ENCODE results near the gene USP37.
A peak's percentile ranks its signal among the peaks of the same experiment; 100 is the strongest.

The USP37 gene

DNA sequence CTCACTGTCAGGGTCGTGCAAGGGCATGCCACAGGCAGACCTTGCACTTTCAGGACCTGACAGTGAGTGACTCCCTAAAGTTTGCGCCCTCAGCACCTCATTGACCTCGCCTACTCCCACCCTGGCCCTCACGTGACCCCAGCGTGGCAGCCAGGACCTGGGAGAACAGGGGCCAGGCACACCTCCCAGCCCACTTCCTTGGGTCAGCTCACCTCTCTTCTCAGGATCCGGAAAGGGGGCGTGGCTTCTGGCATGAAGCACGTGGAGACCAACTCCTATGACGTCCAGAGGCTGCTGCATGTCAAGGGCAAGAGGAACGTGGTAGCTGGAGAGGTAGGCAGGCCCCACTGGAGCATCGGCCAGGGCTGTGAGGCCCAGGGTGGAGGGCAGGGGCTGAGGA, 140.4 kb downstream of the USP37 start:
- DNase-seq, result no peak

DNA sequence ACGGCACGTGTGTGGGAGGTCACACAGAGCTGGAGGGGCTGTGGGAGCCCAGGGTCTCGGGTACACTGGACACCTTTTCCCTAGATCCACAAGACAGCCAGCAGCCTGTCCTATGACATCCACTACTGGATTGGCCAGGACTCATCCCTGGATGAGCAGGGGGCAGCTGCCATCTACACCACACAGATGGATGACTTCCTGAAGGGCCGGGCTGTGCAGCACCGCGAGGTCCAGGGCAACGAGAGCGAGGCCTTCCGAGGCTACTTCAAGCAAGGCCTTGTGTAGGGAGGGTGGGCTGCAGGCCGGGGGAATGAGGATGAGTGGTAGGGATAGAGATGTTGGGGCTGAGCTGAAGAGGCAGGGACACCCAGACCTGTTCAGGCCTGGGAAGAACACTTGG, 142.6 kb downstream of the USP37 start:
- DNase-seq, result no peak

DNA sequence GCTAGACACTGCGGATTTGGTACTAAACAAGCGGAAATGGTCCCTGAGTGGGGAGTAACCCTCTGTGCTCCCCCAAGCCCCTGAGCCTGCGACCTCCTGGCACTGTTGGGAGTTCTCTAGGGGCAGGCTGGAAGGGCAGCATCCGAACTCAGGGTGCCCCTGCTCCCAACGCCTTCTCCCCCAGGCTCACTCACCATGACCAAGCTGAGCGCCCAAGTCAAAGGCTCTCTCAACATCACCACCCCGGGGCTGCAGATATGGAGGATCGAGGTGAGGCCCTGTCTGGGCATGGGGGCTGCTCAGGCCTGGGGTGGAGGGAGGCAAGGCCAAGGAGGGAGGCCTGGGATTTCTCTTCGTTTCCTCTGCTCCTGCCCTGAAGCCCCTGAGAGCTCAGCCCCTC, 144.6 kb downstream of the USP37 start:
- no peak for DNase-seq

DNA sequence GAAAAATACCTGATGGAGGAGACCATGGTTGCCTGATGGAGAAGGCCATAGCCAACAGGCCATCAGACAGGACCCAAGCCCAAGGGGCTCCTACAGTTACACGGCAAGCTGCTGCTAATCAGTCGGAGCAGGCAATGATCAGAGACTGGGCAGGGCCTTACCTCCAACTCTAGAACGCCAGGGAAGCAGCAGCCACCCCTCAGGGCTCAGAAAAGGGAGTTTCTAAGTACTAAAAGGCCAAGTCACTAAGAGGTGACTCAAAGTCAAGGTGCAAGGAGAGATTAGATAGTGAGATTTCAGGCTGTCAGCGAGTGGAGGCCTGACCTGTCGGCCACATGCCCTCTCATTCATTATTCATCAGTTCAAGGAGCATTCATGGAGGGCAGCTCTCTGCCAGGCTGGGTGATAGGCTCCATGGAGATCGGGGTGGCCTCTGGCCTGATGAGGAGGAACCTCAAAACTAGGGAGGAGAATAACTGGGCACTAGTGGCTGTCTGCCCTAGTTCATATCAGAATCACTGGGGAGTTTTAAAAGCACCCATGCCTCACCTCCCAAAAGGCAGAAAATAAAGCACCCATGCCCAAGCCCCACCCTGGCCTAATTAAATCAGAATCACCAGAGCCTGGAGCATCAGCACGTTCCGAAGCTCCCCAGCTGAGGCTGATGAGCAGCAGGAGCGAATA, 145.6 kb downstream of the USP37 start:
- DNase-seq, result no peak

DNA sequence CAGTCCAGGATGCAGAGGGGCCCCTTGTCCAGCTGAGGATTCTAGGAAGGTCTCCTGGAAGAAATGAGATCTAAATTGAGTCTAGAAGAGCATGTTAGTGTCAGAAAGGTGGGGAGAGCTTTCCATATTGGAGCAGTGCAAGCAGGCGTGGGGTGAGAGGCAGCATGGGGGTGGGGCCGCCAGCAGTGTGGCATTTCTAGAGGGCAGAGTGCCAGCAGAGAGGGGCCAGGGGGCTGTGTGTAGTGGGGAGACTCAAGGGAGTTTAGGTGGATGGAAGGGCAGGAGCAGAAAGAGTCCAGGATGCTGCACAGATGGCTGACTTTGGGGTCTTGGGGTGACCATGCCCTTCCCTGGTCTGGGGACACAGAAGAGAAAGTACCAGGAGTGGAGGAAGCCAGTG, 147.1 kb downstream of the USP37 start:
- no peak for DNase-seq

DNA sequence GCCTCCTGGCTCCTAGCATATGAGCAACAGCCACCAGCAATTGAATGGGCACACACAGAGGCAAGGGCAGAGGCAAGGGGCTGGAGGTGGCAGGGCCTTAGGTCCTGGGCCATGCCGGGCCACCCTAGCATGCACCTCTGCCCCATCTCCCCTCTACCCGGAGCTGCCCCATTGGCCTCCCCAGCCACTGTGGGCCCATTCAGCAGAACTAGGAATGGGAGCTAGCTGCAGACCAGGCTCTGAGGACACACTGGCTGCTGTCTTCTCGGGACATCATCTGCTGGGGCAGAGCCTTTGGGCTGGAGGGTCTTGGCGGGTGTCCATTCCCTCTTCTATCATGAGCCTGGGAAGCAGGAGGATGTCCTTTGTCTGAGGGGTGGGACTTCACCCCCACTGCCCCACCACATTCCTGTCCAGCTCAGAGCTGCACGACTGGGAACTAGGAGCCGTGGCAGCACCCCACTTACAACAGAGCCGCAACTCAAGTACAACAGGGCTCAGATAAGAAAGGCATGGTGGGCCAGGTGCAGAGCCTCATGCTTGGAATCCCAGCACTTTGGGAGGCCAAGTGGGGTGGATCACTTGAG, 148.4 kb downstream of the USP37 start:
- DNase-seq, result no peak

DNA sequence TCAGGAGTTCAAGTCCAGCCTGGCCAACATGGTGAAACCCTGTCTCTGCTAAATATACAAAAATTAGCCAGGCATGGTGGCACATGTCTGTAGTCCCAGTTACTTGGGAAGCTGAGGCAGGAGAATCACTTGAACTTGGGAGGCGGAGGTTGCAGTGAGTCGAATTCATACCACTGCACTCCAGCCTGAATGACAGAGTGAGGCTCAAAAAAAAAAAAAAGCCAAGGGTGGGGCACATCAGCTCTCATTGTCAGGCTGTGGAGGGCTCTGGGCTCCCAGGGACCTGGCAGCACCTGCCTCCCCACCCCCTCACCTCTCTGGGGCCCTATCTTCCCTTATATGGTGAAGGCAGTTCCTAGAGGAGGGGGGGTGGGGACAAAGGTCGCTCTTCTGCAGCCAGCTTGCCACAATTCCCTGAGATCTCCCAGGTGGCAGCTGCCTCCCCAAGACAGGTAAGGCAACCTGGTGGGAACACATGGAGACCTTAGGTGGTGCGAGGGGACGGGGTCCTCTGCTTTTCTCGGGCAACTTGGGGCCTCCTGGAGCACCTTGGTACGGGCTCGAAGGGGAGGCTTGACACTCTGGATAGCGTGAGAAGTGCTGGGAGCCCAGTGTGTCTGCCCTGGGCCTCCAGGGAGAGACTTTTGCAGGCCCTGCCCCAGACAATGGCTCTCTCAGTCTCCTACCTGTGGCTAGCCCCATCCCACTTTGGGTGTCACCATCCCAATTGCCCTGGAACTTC, 149.3 kb downstream of the USP37 start, which contains the start of gene VIL1:
TSS of gene VIL1 (plus strand) at position 407 of the 742 bp plus-strand sequence. CDS start 4,656 bp downstream, outside the sequence.
- DNase-seq, result no peak

DNA sequence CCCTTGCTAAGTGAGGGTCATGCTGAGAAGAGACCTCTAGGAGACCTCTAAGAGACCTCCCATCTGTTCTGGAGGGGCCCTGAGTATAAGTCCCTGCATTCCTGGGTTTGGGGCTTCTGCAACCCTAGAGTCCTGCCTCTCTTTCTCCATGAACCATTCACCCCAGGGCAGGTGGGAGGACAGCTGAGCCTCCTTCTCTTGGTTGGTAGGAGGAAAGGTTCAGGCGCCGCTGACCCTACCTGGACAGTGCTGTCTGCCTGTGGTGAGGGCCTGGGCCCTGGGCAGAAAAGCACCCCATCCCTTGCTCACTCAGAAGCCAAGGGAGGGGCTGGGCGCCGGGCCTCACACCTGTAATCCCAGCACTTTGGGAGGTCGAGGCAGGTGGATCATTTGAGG, 149.8 kb downstream of the USP37 start:
- DNase-seq, result no peak

DNA sequence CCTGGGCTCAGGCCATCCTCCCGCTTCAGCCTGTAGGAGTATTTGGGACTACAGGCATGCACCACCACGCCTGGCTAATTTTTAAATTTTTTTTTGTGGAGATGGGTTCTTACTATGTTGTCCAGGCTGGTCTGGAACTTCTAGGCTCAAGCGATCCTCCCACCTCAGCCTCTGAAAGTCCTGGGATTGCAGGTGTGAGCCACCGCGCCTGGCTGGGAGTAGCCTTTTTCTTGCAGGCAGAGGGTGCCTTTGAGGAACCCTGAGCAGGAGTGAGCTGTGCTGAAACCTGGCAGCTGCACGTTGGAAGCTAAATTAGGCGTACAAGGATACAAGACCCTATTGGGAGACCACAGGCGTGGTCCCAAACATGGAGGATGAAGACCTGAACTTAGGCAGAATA, 160.4 kb downstream of the USP37 start:
- no peak for DNase-seq

DNA sequence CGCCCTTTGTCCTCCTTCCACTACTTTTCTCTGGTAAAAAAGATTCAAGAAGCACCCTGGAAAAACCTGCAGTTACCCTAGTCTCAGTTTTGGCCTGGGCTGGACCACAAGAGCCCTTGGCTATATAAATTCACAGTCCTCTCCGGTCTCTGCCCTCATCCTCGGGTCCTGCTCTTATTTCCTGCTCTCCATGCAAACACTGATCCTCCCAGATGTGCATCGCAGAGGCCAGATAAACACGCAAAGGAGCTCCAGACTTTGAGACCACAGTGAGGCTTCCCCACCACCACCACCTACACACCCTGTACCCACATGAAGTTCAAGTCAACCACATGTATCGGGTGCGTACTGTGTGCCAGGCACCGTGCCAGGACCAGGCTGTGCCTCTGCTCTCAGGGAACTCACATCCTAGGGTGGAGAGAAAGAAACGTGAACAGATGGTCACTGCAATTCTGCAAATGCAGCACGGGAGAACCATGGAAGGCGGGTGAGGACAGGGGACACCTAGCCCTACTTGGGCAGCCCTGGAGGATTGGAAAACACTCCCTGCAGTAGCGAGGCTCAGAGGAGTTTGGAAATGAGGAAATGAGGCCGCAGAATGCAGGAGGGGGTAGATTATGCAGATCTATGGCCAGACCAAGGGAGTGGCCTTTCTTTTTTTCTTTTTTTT, 161.1 kb downstream of the USP37 start:
- peak; percentile 52 for DNase-seq

DNA sequence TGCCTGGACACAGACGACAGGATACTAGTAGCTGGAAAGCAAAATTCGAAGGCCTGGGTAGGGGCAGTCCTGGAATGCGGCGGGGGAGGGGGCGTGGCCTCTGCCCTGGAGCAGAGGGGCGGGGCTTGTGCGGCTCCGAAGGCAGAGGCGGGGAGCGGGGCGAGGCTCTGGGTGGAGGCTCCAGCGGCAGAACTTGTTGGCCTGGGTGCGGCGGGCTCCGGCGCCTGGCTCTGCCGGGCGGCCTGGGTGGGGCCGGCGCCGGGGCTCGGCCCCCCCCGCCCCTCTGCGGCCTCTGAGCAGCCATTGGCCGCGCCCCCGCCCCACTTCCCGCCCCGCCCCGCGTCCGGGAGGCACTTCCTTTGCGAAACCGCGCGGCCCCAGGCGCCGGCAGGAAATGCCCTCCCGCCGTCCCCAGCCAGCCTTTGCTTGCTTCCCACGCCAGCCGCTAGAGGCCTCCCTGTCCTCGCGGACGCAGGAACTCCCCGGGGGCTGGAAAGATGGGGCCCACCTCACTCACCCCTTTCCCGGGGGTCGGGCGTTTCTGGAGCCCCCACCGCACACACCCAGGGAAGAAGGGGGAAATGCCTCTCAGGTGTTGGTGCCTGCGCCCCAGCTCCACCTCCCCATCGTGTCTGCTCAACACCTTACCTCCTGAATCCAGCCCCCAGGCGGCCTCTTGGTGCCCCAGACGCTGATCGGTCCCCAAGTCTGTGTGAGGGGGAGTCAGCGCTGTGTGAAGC, 161.8 kb downstream of the USP37 start:
- DNase-seq, result peak; percentile 90

DNA sequence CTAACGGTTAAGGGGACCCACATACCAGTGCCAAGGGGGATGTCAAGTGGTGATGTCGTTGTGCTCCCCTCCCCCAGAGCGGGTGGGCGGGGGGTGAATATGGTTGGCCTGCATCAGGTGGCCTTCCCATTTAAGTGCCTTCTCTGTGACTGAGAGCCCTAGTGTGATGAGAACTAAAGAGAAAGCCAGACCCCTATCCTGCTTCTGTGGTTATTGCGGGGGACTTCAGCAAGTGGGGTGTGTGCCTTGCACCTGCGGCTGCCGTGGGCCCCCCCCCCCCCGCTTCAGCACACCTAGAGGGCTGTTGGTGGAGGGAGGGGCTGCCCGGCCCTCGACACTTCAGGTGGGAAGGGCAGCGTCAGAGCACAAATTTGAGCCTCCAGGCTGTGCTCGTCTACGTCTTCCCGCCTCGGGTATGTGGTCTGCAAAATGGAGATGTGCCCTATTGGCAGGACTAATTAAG, 162.4 kb downstream of the USP37 start:
- DNase-seq, result no peak

DNA sequence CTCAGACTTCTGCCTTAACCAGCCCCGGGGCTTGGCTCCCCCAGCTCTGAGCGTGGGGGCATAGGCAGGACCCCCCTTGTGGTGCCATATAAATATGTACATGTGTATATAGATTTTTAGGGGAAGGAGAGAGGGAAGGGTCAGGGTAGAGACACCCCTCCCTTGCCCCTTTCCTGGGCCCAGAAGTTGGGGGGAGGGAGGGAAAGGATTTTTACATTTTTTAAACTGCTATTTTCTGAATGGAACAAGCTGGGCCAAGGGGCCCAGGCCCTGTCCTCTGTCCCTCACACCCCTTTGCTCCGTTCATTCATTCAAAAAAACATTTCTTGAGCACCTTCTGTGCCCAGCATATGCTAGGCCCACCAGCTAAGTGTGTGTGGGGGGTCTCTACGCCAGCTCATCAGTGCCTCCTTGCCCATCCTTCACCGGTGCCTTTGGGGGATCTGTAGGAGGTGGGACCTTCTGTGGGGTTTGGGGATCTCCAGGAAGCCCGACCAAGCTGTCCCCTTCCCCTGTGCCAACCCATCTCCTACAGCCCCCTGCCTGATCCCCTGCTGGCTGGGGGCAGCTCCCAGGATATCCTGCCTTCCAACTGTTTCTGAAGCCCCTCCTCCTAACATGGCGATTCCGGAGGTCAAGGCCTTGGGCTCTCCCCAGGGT, 162.9 kb downstream of the USP37 start:
- no peak for DNase-seq

DNA sequence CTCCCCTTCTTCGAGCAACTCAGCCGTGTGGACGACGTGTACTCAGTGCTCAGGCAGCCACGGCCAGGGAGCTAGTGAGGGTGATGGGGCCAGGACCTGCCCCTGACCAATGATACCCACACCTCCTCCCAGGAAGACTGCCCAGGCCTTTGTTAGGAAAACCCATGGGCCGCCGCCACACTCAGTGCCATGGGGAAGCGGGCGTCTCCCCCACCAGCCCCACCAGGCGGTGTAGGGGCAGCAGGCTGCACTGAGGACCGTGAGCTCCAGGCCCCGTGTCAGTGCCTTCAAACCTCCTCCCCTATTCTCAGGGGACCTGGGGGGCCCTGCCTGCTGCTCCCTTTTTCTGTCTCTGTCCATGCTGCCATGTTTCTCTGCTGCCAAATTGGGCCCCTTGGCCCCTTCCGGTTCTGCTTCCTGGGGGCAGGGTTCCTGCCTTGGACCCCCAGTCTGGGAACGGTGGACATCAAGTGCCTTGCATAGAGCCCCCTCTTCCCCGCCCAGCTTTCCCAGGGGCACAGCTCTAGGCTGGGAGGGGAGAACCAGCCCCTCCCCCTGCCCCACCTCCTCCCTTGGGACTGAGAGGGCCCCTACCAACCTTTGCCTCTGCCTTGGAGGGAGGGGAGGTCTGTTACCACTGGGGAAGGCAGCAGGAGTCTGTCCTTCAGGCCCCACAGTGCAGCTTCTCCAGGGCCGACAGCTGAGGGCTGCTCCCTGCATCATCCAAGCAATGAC, 163.6 kb downstream of the USP37 start:
- DNase-seq, result no peak

DNA sequence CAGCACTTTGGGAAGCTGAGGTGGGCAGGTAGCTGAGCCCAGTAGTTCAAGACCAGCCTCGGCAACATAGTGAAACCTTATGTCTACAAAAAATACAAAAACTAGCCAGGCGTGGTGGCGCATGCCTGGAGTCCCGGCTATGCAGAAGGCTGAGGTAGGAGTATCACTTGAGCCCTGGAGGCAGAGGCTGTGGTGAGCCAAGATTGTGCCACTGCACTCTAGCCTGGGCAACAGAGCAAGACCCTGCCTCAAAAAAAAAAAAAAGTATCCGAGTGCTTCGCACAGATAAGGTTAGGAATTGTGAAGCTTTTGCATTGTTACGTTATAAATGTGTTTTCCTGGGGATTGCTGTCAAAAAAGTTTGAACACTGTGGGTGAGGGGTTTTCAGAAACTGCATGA, 164.3 kb downstream of the USP37 start:
- no peak for DNase-seq

DNA sequence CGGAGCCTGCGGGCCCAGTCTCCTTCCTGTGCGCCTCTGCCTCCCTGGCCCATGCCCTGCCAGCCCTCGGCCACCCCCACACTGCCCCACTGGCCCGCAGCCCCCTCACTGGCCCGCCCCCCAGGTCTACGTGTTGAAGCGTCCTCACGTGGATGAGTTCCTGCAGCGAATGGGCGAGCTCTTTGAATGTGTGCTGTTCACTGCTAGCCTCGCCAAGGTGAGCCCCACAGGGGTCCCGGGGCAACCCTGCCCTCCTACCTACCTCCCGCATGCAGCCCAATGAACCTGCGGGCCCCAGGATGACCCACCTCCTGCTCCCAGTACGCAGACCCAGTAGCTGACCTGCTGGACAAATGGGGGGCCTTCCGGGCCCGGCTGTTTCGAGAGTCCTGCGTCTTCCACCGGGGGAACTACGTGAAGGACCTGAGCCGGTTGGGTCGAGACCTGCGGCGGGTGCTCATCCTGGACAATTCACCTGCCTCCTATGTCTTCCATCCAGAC, 165.2 kb downstream of the USP37 start:
- no peak for DNase-seq

DNA sequence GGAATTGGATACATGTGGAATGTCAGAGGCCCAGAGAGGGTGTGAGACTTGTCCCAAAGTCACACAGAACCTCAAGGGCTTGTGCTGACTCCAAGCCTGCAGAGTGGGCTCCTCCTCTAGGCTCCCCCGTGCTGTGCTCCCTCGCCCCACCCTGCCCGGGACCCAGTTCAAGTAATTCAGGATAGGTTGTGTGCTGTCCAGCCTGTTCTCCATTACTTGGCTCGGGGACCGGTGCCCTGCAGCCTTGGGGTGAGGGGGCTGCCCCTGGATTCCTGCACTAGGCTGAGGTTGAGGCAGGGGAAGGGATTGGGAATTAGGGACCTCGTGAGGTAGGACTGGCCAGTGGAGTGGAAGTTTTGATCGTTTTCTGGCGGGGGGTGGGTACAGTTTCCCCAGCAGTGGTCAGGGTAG, 165.7 kb downstream of the USP37 start:
- no peak for DNase-seq

DNA sequence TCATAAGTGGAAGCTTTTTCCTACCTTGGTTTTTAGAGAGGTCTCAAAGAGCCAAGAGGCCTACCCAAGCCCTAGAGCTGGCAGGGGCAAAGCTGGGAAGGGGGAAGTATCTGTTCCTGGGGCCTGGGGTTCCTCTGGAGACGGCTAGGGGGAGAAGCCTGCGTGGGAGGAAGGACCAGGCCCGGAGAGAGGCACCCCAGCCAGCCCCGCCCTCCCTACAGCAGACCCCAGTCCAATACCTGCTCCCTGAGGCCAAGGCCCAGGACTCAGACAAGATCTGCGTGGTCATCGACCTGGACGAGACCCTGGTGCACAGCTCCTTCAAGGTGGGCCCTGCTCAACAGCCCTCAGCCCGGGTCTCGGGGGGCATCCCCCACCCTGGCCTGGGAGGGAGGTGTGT, 166.3 kb downstream of the USP37 start:
- no peak for DNase-seq

DNA sequence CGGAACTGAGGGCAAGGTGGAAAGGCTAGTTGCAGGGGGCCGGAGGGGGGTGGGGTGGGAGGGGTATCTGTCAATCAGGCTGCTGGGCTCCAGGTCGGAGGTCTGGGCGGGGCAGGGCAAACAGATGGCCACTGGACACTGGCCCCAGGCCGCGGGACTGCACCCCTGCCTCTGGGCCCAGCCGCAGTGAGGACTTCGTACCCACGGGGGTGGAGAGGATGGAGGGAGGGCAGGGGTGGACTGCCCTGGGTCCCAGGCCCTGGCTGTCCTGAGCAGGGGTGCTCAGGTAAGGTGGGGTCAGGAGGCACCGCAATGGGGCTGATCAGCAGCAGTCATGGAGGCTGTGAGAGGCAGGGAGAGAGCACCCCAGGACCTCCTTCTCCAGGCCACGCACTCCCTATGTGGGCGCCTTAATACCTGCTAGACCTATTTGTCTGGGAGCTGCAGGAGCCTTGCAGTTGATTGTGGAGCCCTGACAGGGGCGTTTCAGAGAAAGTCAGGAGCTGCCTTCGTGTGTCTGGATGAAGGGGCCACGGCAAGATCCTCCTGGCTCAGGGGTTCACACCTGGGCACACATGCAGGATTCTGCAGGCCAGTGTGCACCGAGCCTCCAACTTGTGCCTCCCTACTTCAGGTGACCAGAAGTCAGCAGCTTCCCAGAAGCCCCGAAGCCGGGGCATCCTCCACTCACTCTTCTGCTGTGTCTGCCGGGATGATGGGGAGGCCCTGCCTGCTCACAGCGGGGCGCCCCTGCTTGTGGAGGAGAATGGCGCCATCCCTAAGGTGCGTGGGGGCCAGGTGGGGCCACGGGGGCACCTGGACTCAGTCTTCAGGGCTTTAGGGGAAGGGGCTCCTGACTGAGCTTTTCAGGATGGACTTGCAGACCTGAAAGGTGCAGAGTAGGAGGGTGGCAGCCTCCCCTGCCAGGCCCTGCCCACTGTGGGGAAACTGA, 166.9 kb downstream of the USP37 start:
- no peak for DNase-seq
